Neural crest cell (in vitro differentiated cells): Measurements from ENCODE around the gene STK33. TPM values are rescaled to one million over a fixed set of nuclear protein-coding genes. Genes with fewer than 3 reads are reported as not detected.

Experiments used
- DNase-seq: peaks from one replicate; pipeline ENCODE4 v3.0.0; 2021; ENCODE audit warnings: low read depth, mixed read lengths, low spot score
- H3K27ac Mint-ChIP-seq: one replicate; pipeline ENCODE4 v1.8.0; 2021; ENCODE audit warnings: mild to moderate bottlenecking, mixed read lengths; ENCODE audit not compliant: unreplicated experiment
- H3K27me3 Mint-ChIP-seq: 2 replicates; pipeline ENCODE4 v1.8.0; 2021; ENCODE audit warnings: low read depth, mild to moderate bottlenecking, mixed read lengths
- H3K36me3 Mint-ChIP-seq: 2 replicates; pipeline ENCODE4 v1.8.0; 2021; ENCODE audit warnings: low read depth, mild to moderate bottlenecking, mixed read lengths
- H3K4me1 Mint-ChIP-seq: 2 replicates; pipeline ENCODE4 v1.8.0; 2021; ENCODE audit warnings: mixed read lengths
- H3K4me3 Mint-ChIP-seq: one replicate; pipeline ENCODE4 v1.8.0; 2021; ENCODE audit warnings: mild to moderate bottlenecking, mixed read lengths
- H3K9me3 Mint-ChIP-seq: 2 replicates; pipeline ENCODE4 v1.8.0; 2021; ENCODE audit warnings: mixed read lengths
- CTCF ChIP-seq: fragments of 200-600 bp; sonication (generic); conservative IDR thresholded peaks from 2 replicates; pipeline ENCODE4 v1.5.0; 2021; ENCODE audit warnings: antibody characterized with exemption, mild to moderate bottlenecking
- total RNA-seq: library from RNA; stranded (reverse); gene quantifications from 2 replicates; pipeline ENCODE4 v1.2.1, GENCODE V29; 2021

The STK33 gene
- total RNA-seq, 1 donor from 2014 or later = 17.3 TPM

GRCh38 chr11:8381343-8381742 lies 212.7 kb downstream of the STK33 start:
- Mint-ChIP-seq H3K9me3 (peaks cover 8% of the 10 kb centered on the region), H3K27ac (peak overlapping the region; percentile 46), H3K4me3 (no peak overlapping the region), H3K36me3 (peaks cover 5% of the 10 kb centered on the region), H3K4me1 (peaks cover 13% of the 10 kb centered on the region), H3K27me3 (no peaks in the 10 kb centered on the region)
- no peak for DNase-seq
- no peak for TF ChIP-seq CTCF

GRCh38 chr11:8375932-8376331 lies 218.1 kb downstream of the STK33 start:
- no peak for TF ChIP-seq CTCF
- H3K9me3 Mint-ChIP-seq = peaks cover 3% of the 10 kb centered on the region
- no peaks in the 10 kb centered on the region for H3K27me3 Mint-ChIP-seq
- no peak overlapping the region for H3K4me3 Mint-ChIP-seq
- DNase-seq = no peak
- no peaks in the 10 kb centered on the region for H3K4me1 Mint-ChIP-seq
- H3K36me3 Mint-ChIP-seq = no peaks in the 10 kb centered on the region
- H3K27ac Mint-ChIP-seq = no peak overlapping the region

GRCh38 chr11:8375460-8375859 lies 218.6 kb downstream of the STK33 start:
- Mint-ChIP-seq H3K4me1 (no peaks in the 10 kb centered on the region), H3K36me3 (no peaks in the 10 kb centered on the region), H3K27ac (no peak overlapping the region), H3K4me3 (no peak overlapping the region), H3K9me3 (peaks cover 3% of the 10 kb centered on the region), H3K27me3 (no peaks in the 10 kb centered on the region)
- DNase-seq = no peak
- no peak for TF ChIP-seq CTCF

GRCh38 chr11:8374716-8375115 lies 219.3 kb downstream of the STK33 start:
- no peak for TF ChIP-seq CTCF
- no peak for DNase-seq
- H3K4me1 Mint-ChIP-seq = no peaks in the 10 kb centered on the region
- no peak overlapping the region for H3K27ac Mint-ChIP-seq
- H3K4me3 Mint-ChIP-seq = no peak overlapping the region
- peaks cover under 1% of the 10 kb centered on the region for H3K9me3 Mint-ChIP-seq
- no peaks in the 10 kb centered on the region for H3K27me3 Mint-ChIP-seq
- H3K36me3 Mint-ChIP-seq = no peaks in the 10 kb centered on the region

GRCh38 chr11:8373519-8374432 lies 220.3 kb downstream of the STK33 start:
- no peaks in the 10 kb centered on the region for H3K4me1 Mint-ChIP-seq
- H3K27me3 Mint-ChIP-seq = no peaks in the 10 kb centered on the region
- no peak overlapping the region for H3K27ac Mint-ChIP-seq

More at GRCh38 chr11:8373519-8374432, 220.3 kb downstream of the STK33 start:
- no peaks in the 10 kb centered on the region for H3K36me3 Mint-ChIP-seq
- H3K4me3 Mint-ChIP-seq = no peak overlapping the region
- no peak for DNase-seq
- TF ChIP-seq CTCF = no peak
- H3K9me3 Mint-ChIP-seq = no peaks in the 10 kb centered on the region
